Measurements from ENCODE around the gene LSM11.

The LSM11 gene

GRCh38 chr5:157766442-157766841 lies 22.9 kb downstream of the LSM11 start:
- no peak for ATAC-seq (ENCODE audit: low read depth)
- H3K36me3 ChIP-seq (ENCODE audit: low read depth), result no peaks in the 10 kb centered on the region
- H3K4me1 ChIP-seq (ENCODE audit: insufficient read depth, poor library complexity, severe bottlenecking), result peaks cover 5% of the 10 kb centered on the region
- H3K27me3 ChIP-seq (ENCODE audit: insufficient read depth, poor library complexity, severe bottlenecking), result no peaks in the 10 kb centered on the region
- no peak for DNase-seq (ENCODE audit: low spot score)
- TF ChIP-seq CTCF (IDR thresholded peaks at IDR 0.05; ENCODE audit: poor library complexity, severe bottlenecking), result no peak
- H3K4me3 ChIP-seq (ENCODE audit: severe bottlenecking), result no peak overlapping the region
- H3K27ac ChIP-seq (ENCODE audit: poor library complexity, severe bottlenecking), result no peak overlapping the region
- H3K9me3 ChIP-seq (ENCODE audit: severe bottlenecking), result no peaks in the 10 kb centered on the region

GRCh38 chr5:157766902-157767301 lies 23.4 kb downstream of the LSM11 start:
- DNase-seq (ENCODE audit: low spot score) (no peak), ATAC-seq (ENCODE audit: low read depth) (no peak)
- no peaks in the 10 kb centered on the region for H3K27me3 ChIP-seq (ENCODE audit: insufficient read depth, poor library complexity, severe bottlenecking)
- no peak for TF ChIP-seq CTCF (IDR thresholded peaks at IDR 0.05; ENCODE audit: poor library complexity, severe bottlenecking)
- H3K9me3 ChIP-seq (ENCODE audit: severe bottlenecking), result no peaks in the 10 kb centered on the region
- H3K4me3 ChIP-seq (ENCODE audit: severe bottlenecking), result no peak overlapping the region
- no peak overlapping the region for H3K27ac ChIP-seq (ENCODE audit: poor library complexity, severe bottlenecking)
- peaks cover 5% of the 10 kb centered on the region for H3K4me1 ChIP-seq (ENCODE audit: insufficient read depth, poor library complexity, severe bottlenecking)
- no peaks in the 10 kb centered on the region for H3K36me3 ChIP-seq (ENCODE audit: low read depth)

- H3K4me3 ChIP-seq (ENCODE audit: severe bottlenecking), result no peak overlapping the region
- ATAC-seq (ENCODE audit: low read depth) (no peak), DNase-seq (ENCODE audit: low spot score) (no peak)
- H3K27me3 ChIP-seq (ENCODE audit: insufficient read depth, poor library complexity, severe bottlenecking), result no peaks in the 10 kb centered on the region
- peak overlapping the region; percentile 6 for H3K27ac ChIP-seq (ENCODE audit: poor library complexity, severe bottlenecking)
- no peaks in the 10 kb centered on the region for H3K36me3 ChIP-seq (ENCODE audit: low read depth)
- H3K4me1 ChIP-seq (ENCODE audit: insufficient read depth, poor library complexity, severe bottlenecking), result peaks cover 5% of the 10 kb centered on the region
- H3K9me3 ChIP-seq (ENCODE audit: severe bottlenecking), result no peaks in the 10 kb centered on the region
- no peak for TF ChIP-seq CTCF (IDR thresholded peaks at IDR 0.05; ENCODE audit: poor library complexity, severe bottlenecking)
Measured at GRCh38 chr5:157767689-157768088, 24.2 kb downstream of the LSM11 start.

GRCh38 chr5:157770665-157771064 lies 27.2 kb downstream of the LSM11 start:
- DNase-seq (ENCODE audit: low spot score) (no peak), ATAC-seq (ENCODE audit: low read depth) (no peak)
- TF ChIP-seq CTCF (IDR thresholded peaks at IDR 0.05; ENCODE audit: poor library complexity, severe bottlenecking), result no peak
- H3K4me3 ChIP-seq (ENCODE audit: severe bottlenecking), result no peak overlapping the region
- no peaks in the 10 kb centered on the region for H3K27me3 ChIP-seq (ENCODE audit: insufficient read depth, poor library complexity, severe bottlenecking)
- H3K4me1 ChIP-seq (ENCODE audit: insufficient read depth, poor library complexity, severe bottlenecking), result peaks cover 5% of the 10 kb centered on the region
- no peaks in the 10 kb centered on the region for H3K9me3 ChIP-seq (ENCODE audit: severe bottlenecking)
- H3K36me3 ChIP-seq (ENCODE audit: low read depth), result no peaks in the 10 kb centered on the region
- H3K27ac ChIP-seq (ENCODE audit: poor library complexity, severe bottlenecking), result no peak overlapping the region

GRCh38 chr5:157772127-157772526 lies 28.6 kb downstream of the LSM11 start:
- H3K9me3 ChIP-seq (ENCODE audit: severe bottlenecking), result no peaks in the 10 kb centered on the region
- no peak overlapping the region for H3K4me3 ChIP-seq (ENCODE audit: severe bottlenecking)
- no peak for DNase-seq (ENCODE audit: low spot score)
- no peak for ATAC-seq (ENCODE audit: low read depth)
- H3K4me1 ChIP-seq (ENCODE audit: insufficient read depth, poor library complexity, severe bottlenecking), result peaks cover 5% of the 10 kb centered on the region
- H3K27me3 ChIP-seq (ENCODE audit: insufficient read depth, poor library complexity, severe bottlenecking), result no peaks in the 10 kb centered on the region
- H3K27ac ChIP-seq (ENCODE audit: poor library complexity, severe bottlenecking), result no peak overlapping the region
- H3K36me3 ChIP-seq (ENCODE audit: low read depth), result no peaks in the 10 kb centered on the region
- TF ChIP-seq CTCF (IDR thresholded peaks at IDR 0.05; ENCODE audit: poor library complexity, severe bottlenecking), result no peak
